Right lobe of liver (tissue), 4 donors: ENCODE measurements around the gene CTPS1.

Experiments used
- POLR2A ChIP-seq: fragments of 450-650 bp; IDR thresholded peaks from one replicate; pipeline ENCODE4 v1.6.1; 2017; ENCODE audit warnings: antibody characterized with exemption, mild to moderate bottlenecking
- TF ChIP-seq, protein P1 (sequence below), 4 donors: fragments of 200-600 bp in 3 of 4; fragments of 450-650 bp in 1 of 4; IDR thresholded peaks; one replicate each; pipeline versions ENCODE4 v1.5.1 to v1.8.0; 2016 to 2022; ENCODE audit warnings: antibody characterized with exemption in 4 of 4, mild to moderate bottlenecking in 2 of 4
- donor health status: DM: no; HTN: no; CAD: no.
- donor health status: DM: no; HTN: no; CAD: no.
- donor health status: DM: no; HTN: yes; CAD: no.

DNA sequence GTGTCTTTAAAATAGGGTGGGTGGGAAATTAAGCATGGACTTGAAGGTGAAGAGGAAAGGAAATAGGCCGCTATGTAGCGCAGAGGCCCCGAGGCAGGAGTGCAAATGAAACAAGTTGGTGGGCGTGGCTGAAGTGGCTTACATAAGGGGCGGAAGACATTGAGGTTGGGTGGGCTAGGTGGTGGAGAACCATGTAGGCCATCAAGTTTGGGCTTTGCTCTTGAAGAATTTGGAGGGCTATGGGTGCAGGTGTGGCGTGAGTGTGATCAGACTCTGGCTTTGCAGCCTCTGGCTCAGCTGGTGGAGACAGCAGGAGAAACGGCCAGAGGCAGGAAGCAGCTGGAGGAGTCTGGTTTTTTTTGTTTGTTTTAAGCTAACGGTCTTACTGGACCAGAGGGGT lies 35.4 kb downstream of the CTPS1 start:
- TF ChIP-seq, protein P1, sequence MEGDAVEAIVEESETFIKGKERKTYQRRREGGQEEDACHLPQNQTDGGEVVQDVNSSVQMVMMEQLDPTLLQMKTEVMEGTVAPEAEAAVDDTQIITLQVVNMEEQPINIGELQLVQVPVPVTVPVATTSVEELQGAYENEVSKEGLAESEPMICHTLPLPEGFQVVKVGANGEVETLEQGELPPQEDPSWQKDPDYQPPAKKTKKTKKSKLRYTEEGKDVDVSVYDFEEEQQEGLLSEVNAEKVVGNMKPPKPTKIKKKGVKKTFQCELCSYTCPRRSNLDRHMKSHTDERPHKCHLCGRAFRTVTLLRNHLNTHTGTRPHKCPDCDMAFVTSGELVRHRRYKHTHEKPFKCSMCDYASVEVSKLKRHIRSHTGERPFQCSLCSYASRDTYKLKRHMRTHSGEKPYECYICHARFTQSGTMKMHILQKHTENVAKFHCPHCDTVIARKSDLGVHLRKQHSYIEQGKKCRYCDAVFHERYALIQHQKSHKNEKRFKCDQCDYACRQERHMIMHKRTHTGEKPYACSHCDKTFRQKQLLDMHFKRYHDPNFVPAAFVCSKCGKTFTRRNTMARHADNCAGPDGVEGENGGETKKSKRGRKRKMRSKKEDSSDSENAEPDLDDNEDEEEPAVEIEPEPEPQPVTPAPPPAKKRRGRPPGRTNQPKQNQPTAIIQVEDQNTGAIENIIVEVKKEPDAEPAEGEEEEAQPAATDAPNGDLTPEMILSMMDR (IDR thresholded peaks at IDR 0.05), result no peak
- no peak for TF ChIP-seq POLR2A
